HCT116 (cell line): Measurements from ENCODE around the gene PRLR. TPM values are rescaled to one million over a fixed set of nuclear protein-coding genes. Genes with fewer than 3 reads are reported as not detected.

ENCODE experiments used
- ATAC-seq: fragments of 200-7000 bp; cut with Tn5 transposase; 2 replicates; pipeline ENCODE4 v1.9.1; 2020; ENCODE audit warnings: mild to moderate bottlenecking, moderate library complexity
- BruUV-seq: library from RNA; stranded (reverse); fragments of 400-500 nt; replicated peaks from 2 replicates; lab custom pipeline; 2021; lab: Mats Ljungman, UMichigan
- CTCF ChIA-PET: fragments of 300-600 bp; sonication (Branson Sonifier 250); formaldehyde crosslinking; loops from one replicate; lab custom pipeline; 2021; ENCODE audit warnings: antibody characterized with exemption; lab: Charles Lee
- POLR2A ChIA-PET: fragments of 300-600, 350-600 bp; sonication (Branson Sonifier 250); formaldehyde crosslinking; loops from one replicate; lab custom pipeline; 2021; ENCODE audit warnings: antibody characterized with exemption; lab: Charles Lee
- RAD21 ChIA-PET, 2 experiments: fragments of 300-600 bp; sonication (Branson Sonifier 250); formaldehyde crosslinking; loops; one replicate each; lab custom pipeline; 2023; ENCODE audit warnings: low total read pairs in 2 of 2; ENCODE audit not compliant: uncharacterized antibody in 2 of 2, unreplicated experiment in 2 of 2, low non-redundant PET in 1 of 2; lab: Charles Lee
- DNase-seq: peaks from one replicate; pipeline ENCODE4 v3.0.0-alpha.2; 2010; ENCODE audit warnings: low read depth, low spot score
- H2AFZ ChIP-seq: fragments of 200-600 bp; shearing (Covaris generic), sonication (generic); 2 replicates; pipeline ENCODE4 v1.6.1; 2017; ENCODE audit warnings: low read depth, mixed run types, mixed read lengths, antibody characterized with exemption, low read length; ENCODE audit not compliant: poor library complexity, severe bottlenecking
- H3K27ac ChIP-seq: 2 replicates; pipeline ENCODE4 v1.5.1; 2012; ENCODE audit warnings: low read depth, low read length
- H3K27me3 ChIP-seq: fragments of 200-600 bp; sonication (generic); 2 replicates; pipeline ENCODE4 v1.6.1; 2016; ENCODE audit warnings: mixed run types, low read length, mixed read lengths; ENCODE audit not compliant: insufficient read depth
- H3K36me3 ChIP-seq, 2 experiments: fragments of 200-500 bp in 1 of 2; fragments of 200-600 bp in 1 of 2; sonication (Bioruptor generic) in 1 of 2; sonication (generic) in 1 of 2; 2 replicates each; pipeline versions ENCODE4 v1.5.1 to v1.6.1; 2014 to 2016; ENCODE audit warnings: low read length in 2 of 2, inconsistent platforms in 1 of 2, mixed read lengths in 1 of 2, mixed run types in 1 of 2; ENCODE audit not compliant: insufficient read depth in 2 of 2, control insufficient read depth in 1 of 2
- H3K4me1 ChIP-seq, 2 experiments: fragments of 200-600 bp in 1 of 2; sonication (generic) in 1 of 2; 2 replicates each; pipeline versions ENCODE4 v1.5.1 to v1.6.1; 2012 to 2017; ENCODE audit warnings: low read length in 2 of 2, inconsistent platforms in 1 of 2, mild to moderate bottlenecking in 1 of 2, mixed read lengths in 1 of 2, mixed run types in 1 of 2, moderate library complexity in 1 of 2; ENCODE audit not compliant: insufficient read depth in 2 of 2, control insufficient read depth in 1 of 2
- H3K4me2 ChIP-seq: fragments of 200-600 bp; sonication (generic); 2 replicates; pipeline ENCODE4 v1.6.1; 2017; ENCODE audit warnings: mixed run types, low read length, mixed read lengths
- H3K4me3 ChIP-seq, 2 experiments: fragments of 200-600 bp in 1 of 2; sonication (generic) in 1 of 2; replicated peaks in 1 of 2; 2 replicates each; pipeline ENCODE4 v1.5.1; 2011 to 2016; ENCODE audit warnings: low read length in 2 of 2, control low read depth in 1 of 2, low read depth in 1 of 2, mild to moderate bottlenecking in 1 of 2, mixed read lengths in 1 of 2, mixed run types in 1 of 2
- H3K79me2 ChIP-seq: fragments of 200-600 bp; sonication (generic); 2 replicates; pipeline ENCODE4 v1.6.1; 2017; ENCODE audit warnings: mild to moderate bottlenecking, mixed run types, low read length, moderate library complexity, mixed read lengths; ENCODE audit not compliant: insufficient read depth
- H3K9ac ChIP-seq: fragments of 200-600 bp; sonication (generic); 2 replicates; pipeline ENCODE4 v1.6.1; 2016; ENCODE audit warnings: low read length, mixed read lengths
- H3K9me2 ChIP-seq: fragments of 200-600 bp; sonication (generic), shearing (Covaris generic); 2 replicates; pipeline ENCODE4 v1.6.1; 2017; ENCODE audit warnings: mixed run types, mild to moderate bottlenecking, moderate library complexity; ENCODE audit not compliant: insufficient read depth
- H3K9me3 ChIP-seq, 2 experiments: fragments of 200-500 bp in 1 of 2; fragments of 200-600 bp in 1 of 2; sonication (Bioruptor generic) in 1 of 2; sonication (generic) in 1 of 2; 2 replicates each; pipeline ENCODE4 v1.6.1; 2014 to 2017; ENCODE audit warnings: low read length in 2 of 2, mixed read lengths in 2 of 2, inconsistent platforms in 1 of 2, low read depth in 1 of 2, mild to moderate bottlenecking in 1 of 2, mixed run types in 1 of 2, moderate library complexity in 1 of 2; ENCODE audit not compliant: control insufficient read depth in 1 of 2, insufficient read depth in 1 of 2
- H4K20me1 ChIP-seq: fragments of 200-600 bp; sonication (generic), shearing (Covaris generic); 2 replicates; pipeline ENCODE4 v1.6.1; 2017; ENCODE audit warnings: mixed run types, mild to moderate bottlenecking, moderate library complexity; ENCODE audit not compliant: insufficient read depth
- ATF3 ChIP-seq: IDR thresholded peaks from 2 replicates; pipeline ENCODE4 v1.6.1; 2012
- CBX3 ChIP-seq: IDR thresholded peaks from 2 replicates; pipeline ENCODE4 v1.6.1; 2012; ENCODE audit warnings: low read depth
- EGR1 ChIP-seq: IDR thresholded peaks from 2 replicates; pipeline ENCODE4 v1.6.1; 2012; ENCODE audit warnings: low read depth
- ELF1 ChIP-seq: IDR thresholded peaks from 2 replicates; pipeline ENCODE4 v1.6.1; 2012; ENCODE audit warnings: low read depth, borderline replicate concordance
- EZH2 ChIP-seq: fragments of 200-600 bp; sonication (generic); IDR thresholded peaks from 2 replicates; pipeline ENCODE4 v1.6.1; 2017; ENCODE audit warnings: antibody characterized with exemption, mixed run types
- EZH2phosphoT487 ChIP-seq: fragments of 200-600 bp; IDR thresholded peaks from 2 replicates; pipeline ENCODE4 v1.6.1; 2018; ENCODE audit warnings: antibody characterized with exemption, borderline replicate concordance
- FOSL1 ChIP-seq: IDR thresholded peaks from 2 replicates; pipeline ENCODE4 v1.6.1; 2012; ENCODE audit warnings: low read depth
- JUND ChIP-seq: IDR thresholded peaks from 2 replicates; pipeline ENCODE4 v1.6.1; 2012
- POLR2A ChIP-seq: IDR thresholded peaks from 2 replicates; pipeline ENCODE4 v1.7.0; 2011; ENCODE audit warnings: borderline replicate concordance; ENCODE audit not compliant: insufficient read depth, insufficient read length; ENCODE audit errors: extremely low read depth
- POLR2AphosphoS5 ChIP-seq: IDR thresholded peaks from 2 replicates; pipeline ENCODE4 v1.6.1; 2011; ENCODE audit warnings: mild to moderate bottlenecking, low read depth, low read length, moderate library complexity
- RAD21 ChIP-seq: IDR thresholded peaks from 2 replicates; pipeline ENCODE4 v1.6.1; 2012; ENCODE audit warnings: low read depth, mild to moderate bottlenecking
- SIN3A ChIP-seq: IDR thresholded peaks from 2 replicates; pipeline ENCODE4 v1.6.1; 2012; ENCODE audit warnings: low read depth
- SP1 ChIP-seq: IDR thresholded peaks from 2 replicates; pipeline ENCODE4 v1.6.1; 2012; ENCODE audit warnings: low read depth
- SRF ChIP-seq: IDR thresholded peaks from 2 replicates; pipeline ENCODE4 v1.6.1; 2012; ENCODE audit warnings: low read depth
- TCF7L2 ChIP-seq: IDR thresholded peaks from 2 replicates; pipeline ENCODE4 v1.7.0; 2011; ENCODE audit warnings: borderline replicate concordance, inconsistent platforms; ENCODE audit not compliant: insufficient read depth, insufficient read length; ENCODE audit errors: extremely low read depth
- YY1 ChIP-seq: IDR thresholded peaks from 2 replicates; pipeline ENCODE4 v1.6.1; 2011; ENCODE audit warnings: low read length, low read depth, moderate library complexity, mild to moderate bottlenecking; ENCODE audit not compliant: insufficient replicate concordance; ENCODE audit errors: extremely low read depth
- ZFX ChIP-seq: fragments of 450-650 bp; IDR thresholded peaks from 2 replicates; pipeline ENCODE4 v1.6.1; 2017
- ZNF274 ChIP-seq: fragments of 200-500 bp; sonication (Bioruptor generic); IDR thresholded peaks from 2 replicates; pipeline ENCODE4 v1.6.1; 2014; ENCODE audit warnings: mild to moderate bottlenecking, low read depth, low read length, inconsistent platforms
- intact Hi-C: fragments of 100-400 bp; cut with micrococcal nuclease; formaldehyde crosslinking; loops from 2 replicates; pipeline ENCODE4 v1.10.0; 2022
- total RNA-seq: library from RNA; stranded (reverse); gene quantifications from one replicate; pipeline ENCODE4 v1.2.1, GENCODE V29; 2021; ENCODE audit not compliant: unreplicated experiment
- TF ChIP-seq, protein P1 (sequence below): IDR thresholded peaks from 2 replicates; pipeline ENCODE4 v1.6.1; 2012; ENCODE audit warnings: low read depth

The PRLR gene
- total RNA-seq, 1 experiment from 2014 or later = 0.10 TPM

GRCh38 chr5:35012365-35012764, 217.9 kb downstream of the PRLR start:
- Histone ChIP-seq H3K9ac (no peak overlapping the region), H3K79me2 (no peaks in the 10 kb centered on the region), H3K27ac (no peak overlapping the region), H3K4me1 (no peaks in the 10 kb centered on the region), H3K4me3 (no peak overlapping the region), H3K9me2 (no peaks in the 10 kb centered on the region), H3K27me3 (peaks cover 10% of the 10 kb centered on the region; the same call in 1 of the 2 replicates), H2AFZ (no peak overlapping the region), H4K20me1 (no peaks in the 10 kb centered on the region), H3K36me3 (no peaks in the 10 kb centered on the region), H3K4me2 (no peak overlapping the region), H3K9me3 (no peaks in the 10 kb centered on the region)
- CTCF ChIA-PET = interaction anchor here (1.3 kb wide), 1 partner anchor 9 kb away, joined by 3 read pairs; no protein-coding TSS in a partner anchor
- BruUV-seq = no TSS peak
- TF ChIP-seq FOSL1 = no peak
- TF ChIP-seq YY1 = no peak
- TF ChIP-seq, protein P1, sequence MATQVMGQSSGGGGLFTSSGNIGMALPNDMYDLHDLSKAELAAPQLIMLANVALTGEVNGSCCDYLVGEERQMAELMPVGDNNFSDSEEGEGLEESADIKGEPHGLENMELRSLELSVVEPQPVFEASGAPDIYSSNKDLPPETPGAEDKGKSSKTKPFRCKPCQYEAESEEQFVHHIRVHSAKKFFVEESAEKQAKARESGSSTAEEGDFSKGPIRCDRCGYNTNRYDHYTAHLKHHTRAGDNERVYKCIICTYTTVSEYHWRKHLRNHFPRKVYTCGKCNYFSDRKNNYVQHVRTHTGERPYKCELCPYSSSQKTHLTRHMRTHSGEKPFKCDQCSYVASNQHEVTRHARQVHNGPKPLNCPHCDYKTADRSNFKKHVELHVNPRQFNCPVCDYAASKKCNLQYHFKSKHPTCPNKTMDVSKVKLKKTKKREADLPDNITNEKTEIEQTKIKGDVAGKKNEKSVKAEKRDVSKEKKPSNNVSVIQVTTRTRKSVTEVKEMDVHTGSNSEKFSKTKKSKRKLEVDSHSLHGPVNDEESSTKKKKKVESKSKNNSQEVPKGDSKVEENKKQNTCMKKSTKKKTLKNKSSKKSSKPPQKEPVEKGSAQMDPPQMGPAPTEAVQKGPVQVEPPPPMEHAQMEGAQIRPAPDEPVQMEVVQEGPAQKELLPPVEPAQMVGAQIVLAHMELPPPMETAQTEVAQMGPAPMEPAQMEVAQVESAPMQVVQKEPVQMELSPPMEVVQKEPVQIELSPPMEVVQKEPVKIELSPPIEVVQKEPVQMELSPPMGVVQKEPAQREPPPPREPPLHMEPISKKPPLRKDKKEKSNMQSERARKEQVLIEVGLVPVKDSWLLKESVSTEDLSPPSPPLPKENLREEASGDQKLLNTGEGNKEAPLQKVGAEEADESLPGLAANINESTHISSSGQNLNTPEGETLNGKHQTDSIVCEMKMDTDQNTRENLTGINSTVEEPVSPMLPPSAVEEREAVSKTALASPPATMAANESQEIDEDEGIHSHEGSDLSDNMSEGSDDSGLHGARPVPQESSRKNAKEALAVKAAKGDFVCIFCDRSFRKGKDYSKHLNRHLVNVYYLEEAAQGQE = no peak
- TF ChIP-seq TCF7L2 = no peak
- TF ChIP-seq RAD21 = no peak
- TF ChIP-seq JUND = no peak
- TF ChIP-seq ZNF274 = no peak
- TF ChIP-seq EGR1 = no peak
- TF ChIP-seq EZH2 = no peak
- TF ChIP-seq POLR2A = no peak
- TF ChIP-seq SRF = no peak
- no peak for TF ChIP-seq SP1
- TF ChIP-seq ATF3 = no peak
- TF ChIP-seq EZH2phosphoT487 = no peak
- no peak for TF ChIP-seq ELF1
- TF ChIP-seq ZFX = no peak
- TF ChIP-seq CBX3 = no peak
- TF ChIP-seq POLR2AphosphoS5 = no peak
- no peak for TF ChIP-seq SIN3A
- ATAC-seq = no peak
- RAD21 ChIA-PET = no interaction called here
- POLR2A ChIA-PET = no interaction called here
- intact Hi-C loops = no loop called here
- no peak for DNase-seq
